ENCODE measurements around the gene FAM25A. TPM values are rescaled to one million over a fixed set of nuclear protein-coding genes. Genes with fewer than 3 reads are reported as not detected.

Gene FAM25A
- total and polyA plus RNA-seq, 2 donors (not counting 3 experiments of a cell fraction or from before 2014, with no cell fraction given) = not detected

DNA sequence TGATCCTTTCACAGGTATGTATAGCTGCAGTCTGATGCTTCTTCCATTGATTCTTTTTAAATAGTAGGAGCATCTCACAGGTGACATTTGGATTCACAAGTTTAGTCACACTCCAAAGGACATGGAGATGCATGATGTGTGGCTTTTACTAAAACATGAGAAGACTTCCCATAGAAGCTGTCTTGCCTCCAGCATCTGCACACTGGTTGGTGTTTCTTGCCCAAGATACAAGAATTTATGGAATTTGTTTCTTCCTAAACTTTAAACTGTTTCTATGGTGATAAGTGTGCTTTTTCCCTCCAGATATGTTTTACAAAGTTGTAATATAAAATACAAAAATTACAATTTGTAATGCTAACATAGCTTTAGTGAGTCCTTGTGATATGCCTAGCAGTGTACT lies 27.6 kb upstream of the FAM25A start:
- Histone ChIP-seq H3K79me2 (ENCODE audit: control insufficient read depth, insufficient read depth, low read length) (no peaks in the 10 kb centered on the region), H3K4me2 (ENCODE audit: insufficient read depth, low read length) (no peak overlapping the region), H3K9me1 (replicated peaks; ENCODE audit: control insufficient read depth, extremely low read depth, insufficient read depth, low read length) (no peaks in the 10 kb centered on the region), H3K36me3 (ENCODE audit: control insufficient read depth in 2 of 2, extremely low read depth in 1 of 2, insufficient read depth in 2 of 2, low read length in 2 of 2) (no peaks in the 10 kb centered on the region), H3K27ac (ENCODE audit: insufficient read depth, low read depth, low read length) (no peak overlapping the region), H4K20me1 (replicated peaks; ENCODE audit: control insufficient read depth, extremely low read depth, insufficient read depth, low read length) (no peaks in the 10 kb centered on the region), H3K9me3 (replicated peaks; ENCODE audit: control insufficient read depth, insufficient read depth, low read length) (no peaks in the 10 kb centered on the region), H3K4me1 (ENCODE audit: control insufficient read depth, extremely low read depth, insufficient read depth, low read length) (no peaks in the 10 kb centered on the region), H3K9ac (replicated peaks; ENCODE audit: extremely low read depth, insufficient read depth, low read length) (no peak overlapping the region), H2AFZ (ENCODE audit: low read depth, low read length) (no peak overlapping the region), H3K27me3 (ENCODE audit: control insufficient read depth in 2 of 2, insufficient read depth in 2 of 2, low read length in 2 of 2) (peaks cover 5% of the 10 kb centered on the region in 2 experiments), H3K4me3 (replicated peaks in 1 of 3; ENCODE audit: insufficient read depth in 1 of 3, low read depth in 1 of 3, low read length in 3 of 3) (no peak overlapping the region)
- ChIA-PET POLR2A (no interaction called here), CTCF (no interaction called here)
- no peak for DNase-seq (ENCODE audit: low read depth, low spot score)
- no TSS peak for BruUV-seq (replicated peaks)
- TF ChIP-seq JUN (IDR thresholded peaks at IDR 0.05; ENCODE audit: borderline replicate concordance, insufficient read depth, insufficient read length, low read depth) = no peak
- TF ChIP-seq, protein P1, sequence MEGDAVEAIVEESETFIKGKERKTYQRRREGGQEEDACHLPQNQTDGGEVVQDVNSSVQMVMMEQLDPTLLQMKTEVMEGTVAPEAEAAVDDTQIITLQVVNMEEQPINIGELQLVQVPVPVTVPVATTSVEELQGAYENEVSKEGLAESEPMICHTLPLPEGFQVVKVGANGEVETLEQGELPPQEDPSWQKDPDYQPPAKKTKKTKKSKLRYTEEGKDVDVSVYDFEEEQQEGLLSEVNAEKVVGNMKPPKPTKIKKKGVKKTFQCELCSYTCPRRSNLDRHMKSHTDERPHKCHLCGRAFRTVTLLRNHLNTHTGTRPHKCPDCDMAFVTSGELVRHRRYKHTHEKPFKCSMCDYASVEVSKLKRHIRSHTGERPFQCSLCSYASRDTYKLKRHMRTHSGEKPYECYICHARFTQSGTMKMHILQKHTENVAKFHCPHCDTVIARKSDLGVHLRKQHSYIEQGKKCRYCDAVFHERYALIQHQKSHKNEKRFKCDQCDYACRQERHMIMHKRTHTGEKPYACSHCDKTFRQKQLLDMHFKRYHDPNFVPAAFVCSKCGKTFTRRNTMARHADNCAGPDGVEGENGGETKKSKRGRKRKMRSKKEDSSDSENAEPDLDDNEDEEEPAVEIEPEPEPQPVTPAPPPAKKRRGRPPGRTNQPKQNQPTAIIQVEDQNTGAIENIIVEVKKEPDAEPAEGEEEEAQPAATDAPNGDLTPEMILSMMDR (IDR thresholded peaks at IDR 0.05; ENCODE audit: extremely low read depth in 1 of 2, insufficient read depth in 1 of 2, low read depth in 1 of 2, low read length in 2 of 2) = no peak
- no peak for TF ChIP-seq GATA2 (IDR thresholded peaks at IDR 0.05; ENCODE audit: insufficient read depth, insufficient read length, low read depth, low read length)
- TF ChIP-seq, protein P2, sequence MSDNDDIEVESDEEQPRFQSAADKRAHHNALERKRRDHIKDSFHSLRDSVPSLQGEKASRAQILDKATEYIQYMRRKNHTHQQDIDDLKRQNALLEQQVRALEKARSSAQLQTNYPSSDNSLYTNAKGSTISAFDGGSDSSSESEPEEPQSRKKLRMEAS (IDR thresholded peaks at IDR 0.05; ENCODE audit: insufficient read depth, insufficient read length) = no peak
- TF ChIP-seq FOS (IDR thresholded peaks at IDR 0.05; ENCODE audit: borderline replicate concordance, insufficient read depth, low read length) = no peak
- TF ChIP-seq POLR2AphosphoS5 (IDR thresholded peaks at IDR 0.05; ENCODE audit: insufficient read depth, low read depth, low read length) = no peak
- dilution Hi-C loops (cut with MboI; ENCODE audit: extremely low pct_ligation_motif_present, low sequenced_read_pairs) = no loop called here
- intact Hi-C loops (cut with micrococcal nuclease) = no loop called here
- no peak for FAIRE-seq
